ENCODE data around the gene KIF13A.
"Not testable (repeated sequence)": the region's sequence is repeated elsewhere in the genome, so short reads cannot be mapped to it uniquely, and the experiment has no call there.

The KIF13A gene

DNA sequence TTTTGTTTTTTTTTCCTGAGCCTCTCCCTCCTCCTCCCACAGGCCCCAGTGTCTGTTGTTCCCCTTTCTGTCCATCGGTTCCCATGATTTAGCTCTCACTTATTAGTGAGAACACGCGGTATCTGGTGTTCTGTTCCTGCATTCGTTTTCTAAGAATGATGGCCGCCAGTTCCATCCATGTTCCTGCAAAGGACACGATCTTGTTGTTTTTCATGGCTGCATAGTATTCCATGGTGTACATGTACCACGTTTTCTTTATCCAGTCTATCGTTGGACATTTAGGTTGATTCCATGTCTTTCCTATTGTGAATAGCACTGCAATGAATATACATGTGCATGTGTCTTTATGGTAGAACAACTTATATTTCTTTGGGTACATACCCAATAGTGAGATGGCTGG is 175.1 kb downstream of the KIF13A start:
- no peak for DNase-seq (ENCODE audit: extremely low read depth in 1 of 2, low read depth in 1 of 2)

DNA sequence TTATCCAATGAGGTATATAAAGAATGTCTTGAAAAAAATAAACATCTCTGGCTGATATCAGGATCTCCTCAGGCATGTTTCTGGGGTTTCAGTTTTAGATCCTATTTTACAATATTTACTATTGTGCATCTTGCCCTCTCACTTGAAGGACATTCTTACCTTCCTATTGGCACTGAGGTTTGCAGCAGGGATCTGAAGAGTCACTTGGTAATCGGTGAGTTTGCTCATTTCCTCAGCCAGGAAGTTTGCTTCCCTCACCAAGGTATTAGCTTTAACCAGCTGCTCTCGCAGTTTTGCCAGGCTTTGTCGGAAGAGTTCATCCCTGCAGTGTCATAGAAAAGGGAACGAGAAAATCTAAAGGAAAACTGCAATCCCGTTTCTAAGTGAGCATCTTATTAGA is 178.8 kb downstream of the KIF13A start:
- DNase-seq (ENCODE audit: extremely low read depth in 1 of 2, low read depth in 1 of 2) = no peak

DNA sequence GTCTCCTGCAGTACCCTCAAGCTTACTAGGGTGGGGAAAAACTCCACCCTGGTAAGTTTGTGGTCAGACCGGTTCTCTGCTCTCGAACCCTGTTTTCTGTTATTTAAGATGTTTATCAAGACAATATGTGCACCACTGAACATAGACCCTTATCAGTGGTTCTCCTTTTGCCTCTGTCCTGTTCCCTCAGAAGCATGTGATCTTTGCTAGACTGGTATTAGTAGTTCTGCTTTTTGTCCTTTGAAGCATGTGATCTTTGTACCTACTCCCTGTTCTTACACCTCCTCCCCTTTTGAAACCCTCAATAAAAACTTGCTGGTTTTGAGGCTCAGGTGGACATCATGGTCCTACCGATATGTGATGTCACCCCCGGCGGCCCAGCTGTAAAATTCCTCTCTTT is 180.0 kb downstream of the KIF13A start:
- not testable (repeated sequence) for DNase-seq (ENCODE audit: extremely low read depth in 1 of 2, low read depth in 1 of 2)

DNA sequence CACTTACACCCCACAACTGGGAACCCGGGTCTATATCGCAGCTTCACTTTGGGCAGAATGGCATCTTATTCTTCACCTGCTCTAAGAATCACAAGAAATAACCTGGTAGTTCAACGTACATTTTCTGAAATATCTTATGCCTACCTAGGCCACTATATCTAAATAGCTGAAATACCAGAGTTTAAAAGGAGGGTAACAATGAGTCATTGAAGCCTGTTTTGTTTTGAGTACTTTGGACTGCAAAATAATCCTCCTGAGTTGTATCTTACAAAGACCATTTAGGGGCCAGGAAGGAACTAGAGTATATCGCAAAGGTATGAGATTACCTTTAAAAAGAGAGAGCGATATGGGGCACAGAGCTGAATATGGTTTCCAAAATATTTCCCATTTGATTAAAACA is 184.0 kb downstream of the KIF13A start:
- no peak for DNase-seq (ENCODE audit: extremely low read depth in 1 of 2, low read depth in 1 of 2)

DNA sequence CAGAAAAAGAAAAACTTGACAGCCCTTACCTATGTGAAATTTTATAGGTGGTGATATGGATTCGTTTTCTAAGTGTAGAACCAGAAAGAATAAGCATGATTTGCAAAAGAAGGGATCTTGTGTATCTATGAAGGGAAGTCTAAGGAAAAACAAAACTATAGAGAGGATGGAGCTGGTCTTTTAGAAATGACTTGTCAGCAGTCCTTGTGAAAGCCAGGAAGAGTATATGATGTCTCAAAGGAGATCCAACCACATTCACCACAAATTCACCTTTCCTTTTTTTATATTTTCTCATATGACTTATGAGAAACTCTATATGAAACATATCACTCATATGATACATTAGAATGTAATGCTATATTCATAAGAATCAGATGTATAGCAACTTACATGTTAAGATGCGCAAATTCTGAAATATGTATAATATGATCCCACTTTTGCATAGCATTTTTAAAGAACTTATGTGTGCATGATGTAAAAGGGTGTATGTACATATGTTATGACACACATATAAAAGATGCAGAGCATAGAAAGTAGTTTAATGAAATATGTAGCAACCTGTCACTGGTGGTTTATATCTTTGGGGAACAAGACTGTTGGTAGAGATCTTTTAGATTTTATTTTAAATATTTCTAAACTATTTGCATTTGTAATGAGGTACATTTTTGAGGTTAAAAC is 188.8 kb downstream of the KIF13A start:
- DNase-seq (ENCODE audit: extremely low read depth in 1 of 2, low read depth in 1 of 2) = no peak

DNA sequence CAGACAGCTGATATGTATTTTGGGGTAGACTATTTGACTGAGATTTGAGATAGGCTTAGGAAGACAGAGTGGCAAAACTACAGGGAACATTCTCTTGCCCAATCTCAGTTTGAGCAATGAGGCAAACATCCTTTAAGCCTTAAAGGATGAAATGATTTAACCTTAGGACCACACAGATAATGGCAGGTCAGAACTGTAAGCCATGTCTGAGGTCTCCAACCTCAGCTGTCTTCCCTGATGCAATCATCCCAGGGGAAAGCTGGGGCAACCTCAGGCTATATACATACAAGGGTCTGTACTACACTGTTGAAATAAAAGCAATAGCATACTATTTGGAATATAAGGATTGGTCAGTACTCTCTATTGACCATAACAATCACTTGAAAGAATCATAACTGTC is 196.9 kb downstream of the KIF13A start:
- DNase-seq (ENCODE audit: extremely low read depth in 1 of 2, low read depth in 1 of 2) = no peak

DNA sequence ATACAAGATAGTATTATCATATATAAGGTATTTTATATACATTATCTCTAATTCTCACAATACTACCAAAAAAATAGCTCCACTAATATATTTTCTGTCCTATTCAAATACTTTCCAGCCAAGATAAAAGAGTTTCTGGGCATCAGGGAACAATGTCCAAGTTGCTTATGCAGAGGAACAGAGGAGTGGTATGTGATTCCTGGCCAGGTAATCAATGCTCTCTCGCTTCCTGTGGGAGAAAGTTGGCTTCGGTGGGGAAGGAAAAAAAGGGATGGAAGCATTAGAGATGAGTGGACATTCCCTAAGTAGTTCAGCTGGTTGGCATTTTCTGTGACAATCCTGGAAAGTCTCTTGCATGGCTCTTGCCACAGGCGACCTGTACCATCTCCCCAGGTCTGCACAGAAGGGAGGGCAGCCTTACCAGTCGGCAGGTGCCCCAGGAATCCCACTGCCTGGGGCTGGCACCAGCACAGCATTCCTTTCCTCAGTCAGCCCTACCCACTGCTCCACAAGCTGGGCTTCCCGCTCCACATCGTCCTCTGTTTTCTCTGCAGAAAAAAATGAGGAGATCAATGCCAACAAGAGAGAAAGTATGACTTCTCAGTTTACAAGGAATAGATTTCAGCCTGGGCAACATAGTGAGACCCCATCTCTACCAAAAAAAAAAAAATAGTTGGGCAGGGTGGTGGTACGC is 202.2 kb downstream of the KIF13A start:
- DNase-seq (ENCODE audit: extremely low read depth in 1 of 2, low read depth in 1 of 2) = no peak

DNA sequence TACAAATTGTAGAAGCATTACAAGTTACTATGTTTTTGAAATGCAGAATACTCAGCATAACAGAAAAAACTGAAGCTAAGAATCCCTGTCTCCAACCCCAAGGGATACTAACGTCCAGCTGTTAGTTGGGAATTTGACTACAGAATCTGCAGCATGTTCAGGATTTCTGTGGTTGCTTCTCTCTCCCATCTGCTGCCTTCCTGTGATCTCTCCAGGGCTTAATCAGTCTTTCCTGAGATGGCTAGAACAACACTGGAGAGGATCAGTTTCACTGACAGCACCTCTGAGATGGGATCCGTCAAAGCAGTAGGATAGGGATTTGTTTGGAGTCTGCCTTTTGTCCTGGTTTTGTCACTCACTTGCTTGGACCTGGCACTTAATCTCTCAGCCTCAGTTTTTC is 207.4 kb downstream of the KIF13A start:
- no peak for DNase-seq (ENCODE audit: extremely low read depth in 1 of 2, low read depth in 1 of 2)

DNA sequence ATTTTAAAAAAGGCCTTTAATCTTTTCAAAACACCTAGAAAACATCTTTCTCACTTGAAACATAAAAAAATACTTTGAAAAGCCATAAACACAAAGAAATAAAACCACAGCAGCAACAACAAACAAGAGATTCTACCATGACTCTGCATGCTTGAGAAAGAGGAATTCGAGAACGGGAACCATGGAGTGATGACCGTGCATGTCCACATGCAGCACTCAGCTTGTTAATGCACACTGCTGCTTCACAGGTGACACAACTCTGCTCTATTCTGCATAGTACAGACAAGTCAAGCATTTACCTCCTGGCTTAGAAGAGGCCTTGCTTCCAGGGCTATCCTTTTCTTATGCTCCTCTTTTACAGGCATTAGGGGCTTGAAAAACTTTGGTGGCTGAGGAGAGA is 215.8 kb downstream of the KIF13A start:
- DNase-seq (ENCODE audit: extremely low read depth in 1 of 2, low read depth in 1 of 2) = no peak

DNA sequence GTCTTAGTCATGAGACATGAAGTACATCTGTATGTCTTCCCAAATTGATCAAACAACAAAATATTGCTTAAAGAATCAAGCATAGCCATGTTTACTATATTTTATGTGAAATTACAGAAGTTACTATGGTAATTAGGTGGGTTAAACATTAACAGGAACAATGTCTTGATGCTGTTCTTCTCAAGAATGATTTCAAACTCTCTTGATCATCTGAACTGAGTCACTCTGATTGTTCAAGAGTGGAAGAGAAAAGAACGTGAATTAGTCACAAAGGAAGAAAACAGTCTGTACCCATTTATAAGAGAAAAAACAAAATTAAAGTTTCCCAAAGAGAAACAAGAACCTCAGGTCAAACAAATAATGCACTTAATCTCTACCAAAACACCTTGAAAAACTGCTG is 218.6 kb downstream of the KIF13A start:
- no peak for DNase-seq (ENCODE audit: extremely low read depth in 1 of 2, low read depth in 1 of 2)

DNA sequence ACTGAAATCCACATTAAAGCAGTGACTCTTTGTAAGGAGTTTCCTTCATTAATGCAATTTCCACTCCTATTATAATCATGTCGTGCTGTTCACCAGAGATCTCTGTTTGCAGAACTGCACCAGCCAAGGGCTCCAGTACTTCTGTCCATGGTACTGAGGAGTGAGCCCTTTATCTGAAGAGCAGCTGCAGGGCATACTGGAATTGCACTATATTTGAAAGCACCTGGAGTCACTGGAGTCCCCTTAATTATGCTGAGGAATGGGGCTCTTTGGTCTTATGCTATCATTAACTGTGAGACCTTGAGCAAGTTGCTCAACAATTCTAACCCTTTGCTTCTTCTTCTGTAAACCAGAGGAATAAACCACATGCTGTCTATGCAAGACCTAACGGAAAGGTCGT is 219.0 kb downstream of the KIF13A start:
- DNase-seq (ENCODE audit: extremely low read depth in 1 of 2, low read depth in 1 of 2) = no peak

DNA sequence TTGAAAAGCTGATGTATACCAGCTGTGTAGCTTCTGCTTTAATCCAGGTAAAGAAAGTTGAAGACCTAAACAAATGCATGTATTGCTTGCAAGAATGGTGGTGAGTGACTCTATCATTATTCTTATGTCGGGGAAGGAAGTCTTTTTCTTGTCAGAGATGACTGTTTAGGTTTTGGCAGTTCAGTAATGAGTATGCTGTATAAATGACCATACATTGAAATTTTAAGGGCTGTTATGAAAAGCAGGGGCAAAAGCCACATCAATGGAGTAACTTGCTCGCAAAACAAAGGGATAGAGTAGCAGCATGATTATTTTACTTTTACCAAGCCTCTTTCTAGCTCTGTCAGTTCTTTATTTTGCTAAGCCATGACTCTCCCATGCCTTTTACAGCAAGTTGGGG is 224.8 kb downstream of the KIF13A start:
- no peak for DNase-seq (ENCODE audit: extremely low read depth in 1 of 2, low read depth in 1 of 2)

DNA sequence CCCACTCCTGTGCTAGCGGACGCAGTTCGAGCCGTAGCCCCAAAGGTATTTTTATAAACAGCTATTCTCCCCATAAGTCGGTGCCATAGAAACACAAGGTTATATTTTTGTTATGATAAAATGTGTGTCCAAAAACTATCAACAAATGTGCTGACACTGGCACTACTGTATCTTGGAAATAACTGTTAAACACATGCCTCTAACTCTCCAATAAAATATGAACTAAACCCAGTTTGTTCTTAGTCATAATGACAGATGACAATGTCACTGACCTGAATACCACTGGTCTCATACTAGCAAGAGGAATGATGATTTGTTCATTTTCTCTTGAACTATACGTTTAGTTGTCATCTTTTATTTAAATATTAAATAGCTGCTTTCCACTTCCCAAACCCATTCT is 229.3 kb downstream of the KIF13A start:
- DNase-seq (ENCODE audit: extremely low read depth in 1 of 2, low read depth in 1 of 2) = no peak

DNA sequence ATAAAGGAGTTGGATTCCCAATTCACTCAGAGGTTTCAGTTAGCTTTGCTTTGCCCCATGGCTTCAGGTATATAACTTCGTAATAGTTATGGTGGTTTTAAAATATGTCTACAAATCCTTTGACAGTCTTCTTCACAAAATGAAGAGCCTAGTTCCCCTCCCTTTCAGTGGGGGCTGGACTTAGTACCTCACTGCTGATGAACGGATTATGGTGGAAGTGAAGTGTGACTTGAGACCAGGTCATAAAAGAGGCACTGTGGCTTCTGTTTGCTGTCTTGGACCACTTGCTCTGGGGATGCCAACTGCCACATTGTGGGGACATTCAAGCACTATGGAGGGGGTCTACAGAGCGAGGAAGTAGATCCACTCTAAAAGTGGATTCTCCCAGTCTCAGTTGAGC is 233.2 kb downstream of the KIF13A start:
- DNase-seq (ENCODE audit: extremely low read depth in 1 of 2, low read depth in 1 of 2) = no peak

DNA sequence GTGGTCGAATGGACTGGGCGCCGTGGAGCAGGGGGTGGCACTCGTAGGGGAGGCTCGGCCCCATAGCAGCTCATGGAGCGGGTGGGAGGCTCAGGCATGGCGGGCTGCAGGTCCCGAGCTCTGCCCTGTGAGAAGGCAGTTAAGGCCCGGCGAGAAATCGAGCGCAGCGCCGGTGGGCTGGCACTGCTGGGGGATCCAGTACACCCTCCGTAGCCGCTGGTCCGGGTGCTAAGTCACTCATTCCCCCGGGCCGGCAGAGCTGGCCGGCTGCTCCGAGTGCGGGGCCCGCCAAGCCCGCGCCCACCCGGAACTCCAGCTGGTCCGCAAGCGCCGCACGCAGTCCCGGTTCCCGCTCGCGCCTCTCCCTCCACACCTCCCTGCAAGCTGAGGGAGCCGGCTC is 242.1 kb downstream of the KIF13A start:
- not testable (repeated sequence) for DNase-seq (ENCODE audit: extremely low read depth in 1 of 2, low read depth in 1 of 2)

DNA sequence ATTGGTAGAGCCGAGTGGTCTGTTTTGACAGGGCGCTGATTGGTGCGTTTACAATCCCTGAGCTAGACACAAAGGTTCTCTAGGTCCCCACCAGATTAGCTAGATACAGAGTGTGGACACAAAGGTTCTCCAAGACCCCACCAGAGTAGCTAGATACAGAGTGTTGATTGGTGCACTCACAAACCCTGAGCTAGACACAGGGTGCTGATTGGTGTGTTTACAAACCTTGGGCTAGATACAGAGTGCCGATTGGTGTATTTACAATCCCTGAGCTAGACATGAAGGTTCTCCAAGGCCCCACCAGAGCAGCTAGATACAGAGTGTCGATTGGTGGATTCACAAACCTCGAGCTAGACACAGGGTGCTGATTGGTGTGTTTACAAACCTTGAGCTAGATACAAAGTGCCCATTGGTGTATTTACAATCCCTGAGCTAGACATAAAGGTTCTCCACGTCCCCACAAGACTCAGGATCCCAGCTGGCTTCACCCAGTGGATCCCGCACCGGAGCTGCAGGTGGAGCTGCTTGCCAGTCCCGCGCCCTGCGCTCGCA is 242.6 kb downstream of the KIF13A start:
- not testable (repeated sequence) for DNase-seq (ENCODE audit: extremely low read depth in 1 of 2, low read depth in 1 of 2)

DNA sequence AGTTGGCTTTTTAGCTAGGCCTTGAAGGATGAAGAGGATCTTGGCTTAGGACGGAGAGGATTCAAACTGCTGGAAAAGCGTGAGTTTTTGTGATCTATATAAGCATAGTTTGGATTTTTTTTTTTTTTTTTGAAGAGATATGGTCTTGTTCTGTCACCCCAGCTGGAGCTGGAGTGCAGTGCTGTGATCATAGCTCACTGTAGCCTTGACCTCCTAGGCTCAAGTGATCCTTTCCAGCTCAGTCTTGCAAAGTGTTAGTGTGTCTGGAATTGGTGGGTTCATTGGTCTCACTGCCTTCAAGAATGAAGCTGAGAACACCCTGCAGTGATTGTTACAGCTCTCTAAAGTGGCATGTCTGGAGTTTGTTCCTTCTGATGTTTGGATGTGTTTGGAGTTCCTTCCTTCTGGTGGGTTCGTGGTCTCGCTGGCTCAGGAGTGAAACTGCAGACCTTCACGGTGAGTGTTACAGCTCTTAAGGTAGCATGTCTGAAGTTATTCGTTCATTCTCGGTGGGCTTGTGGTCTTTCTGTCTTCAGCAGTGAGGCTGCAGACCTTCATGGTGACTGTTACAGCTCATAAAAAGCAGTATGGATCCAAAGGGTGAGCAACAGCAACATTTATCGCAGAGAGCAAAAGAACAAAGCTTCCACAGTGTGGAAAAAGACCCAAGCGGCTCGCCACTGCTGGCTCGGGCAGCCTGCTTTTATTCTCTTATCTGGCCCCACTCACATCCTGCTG is 243.2 kb downstream of the KIF13A start:
- DNase-seq (ENCODE audit: extremely low read depth in 1 of 2, low read depth in 1 of 2) = no peak

DNA sequence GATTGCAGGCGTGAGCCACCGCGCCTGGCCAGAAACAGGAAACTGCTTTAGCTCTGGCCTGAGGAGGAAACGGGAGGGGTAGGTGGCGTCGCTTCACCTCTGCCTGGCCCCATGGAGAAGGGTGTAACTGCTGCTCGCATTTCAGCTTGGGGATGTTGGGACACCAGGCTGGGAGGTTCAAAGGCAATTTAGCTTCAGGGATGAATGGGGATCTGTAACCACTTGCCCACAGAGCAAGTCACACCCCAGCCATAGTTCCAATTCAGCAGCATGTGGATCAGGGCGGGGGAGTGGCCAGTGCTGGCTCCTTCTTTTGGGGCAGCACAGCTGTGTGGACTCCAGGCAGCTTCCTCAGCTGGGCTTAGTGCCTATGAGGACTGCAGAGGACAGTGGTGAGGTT is 245.9 kb downstream of the KIF13A start:
- DNase-seq (ENCODE audit: extremely low read depth in 1 of 2, low read depth in 1 of 2) = no peak

DNA sequence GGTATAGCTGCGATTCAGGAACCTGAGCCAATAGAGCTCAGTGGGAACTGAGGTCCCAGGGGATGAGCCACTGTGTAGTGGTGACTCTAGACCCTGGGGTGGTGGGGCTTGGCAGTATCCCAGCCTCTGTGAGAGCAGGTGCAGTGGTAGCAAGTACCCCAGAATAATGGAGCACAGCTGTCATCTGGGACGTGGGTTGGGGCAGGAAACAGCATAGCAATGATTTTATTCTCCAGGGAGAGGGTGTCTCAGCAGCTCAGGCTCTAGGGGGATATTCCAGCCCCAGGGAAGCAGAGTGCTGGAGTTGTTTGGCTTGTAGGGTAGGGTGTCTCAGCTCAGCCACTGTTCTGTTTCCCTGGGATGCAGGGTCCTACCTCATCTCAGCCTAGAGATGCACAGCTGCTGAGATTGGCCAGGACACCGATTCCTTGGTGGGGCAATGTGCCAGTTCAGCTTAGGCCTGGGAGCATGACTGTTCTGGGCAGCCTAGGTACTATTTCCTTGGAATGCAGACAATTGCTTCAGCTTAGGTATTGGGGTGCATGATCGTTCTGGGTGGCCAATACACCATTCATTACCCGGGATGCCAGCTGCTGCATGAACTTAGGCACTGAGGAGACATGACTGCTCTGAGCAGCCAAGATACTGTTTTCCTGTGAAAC is 246.7 kb downstream of the KIF13A start:
- no peak for DNase-seq (ENCODE audit: extremely low read depth in 1 of 2, low read depth in 1 of 2)

DNA sequence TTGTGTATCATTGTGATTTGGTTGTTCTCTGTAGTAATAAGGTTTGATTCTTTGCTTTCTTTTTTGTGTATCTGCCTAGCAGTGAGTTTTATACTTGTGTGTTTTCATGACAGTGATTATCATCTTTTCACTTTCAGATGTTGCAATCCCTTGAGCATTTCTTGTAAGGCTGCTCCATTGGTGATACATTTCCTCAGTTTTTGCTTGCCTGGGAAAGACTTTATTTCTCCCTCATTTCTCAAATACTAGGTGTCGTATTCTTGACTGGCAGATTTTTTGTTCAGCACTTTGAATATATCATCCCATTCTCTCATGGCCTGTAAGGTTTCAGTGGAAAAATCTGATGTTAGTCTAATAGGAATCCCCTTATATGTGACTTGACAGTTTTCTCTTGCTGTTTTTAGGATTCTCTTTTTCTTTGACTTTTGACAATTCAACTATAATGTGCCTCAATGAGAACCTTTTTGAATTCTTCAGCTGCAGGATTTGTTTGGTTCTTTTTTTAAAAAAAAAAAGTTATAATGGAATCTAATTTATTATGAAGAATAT is 249.7 kb downstream of the KIF13A start:
- no peak for DNase-seq (ENCODE audit: extremely low read depth in 1 of 2, low read depth in 1 of 2)

DNA sequence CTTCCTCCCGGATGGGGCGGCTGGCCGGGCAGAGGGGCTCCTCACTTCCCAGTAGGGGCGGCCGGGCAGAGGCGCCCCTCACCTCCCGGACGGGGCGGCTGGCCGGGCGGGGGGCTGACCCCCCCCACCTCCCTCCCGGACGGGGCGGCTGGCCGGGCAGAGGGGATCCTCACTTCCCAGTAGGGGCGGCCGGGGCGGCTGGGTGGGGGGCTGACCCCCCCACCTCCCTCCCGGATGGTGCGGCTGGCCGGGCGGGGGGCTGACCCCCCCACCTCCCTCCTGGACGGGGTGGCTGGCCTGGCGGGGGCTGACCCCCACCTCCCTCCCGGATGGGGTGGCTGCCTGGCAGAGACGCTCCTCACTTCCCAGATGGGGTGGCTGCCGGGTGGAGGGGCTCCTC is 252.1 kb downstream of the KIF13A start:
- DNase-seq (ENCODE audit: extremely low read depth in 1 of 2, low read depth in 1 of 2) = not testable (repeated sequence)
